OCI-LY1 (cell line): ENCODE data around the gene GHRH.

Experiments
- H2AFZ ChIP-seq: fragments of 200-600 bp; sonication (generic), shearing (Covaris generic); 2 replicates; pipeline ENCODE4 v1.6.0; 2014; ENCODE audit warnings: antibody characterized with exemption, mild to moderate bottlenecking, low read length
- H3F3A ChIP-seq: fragments of 200-600 bp; sonication (generic), shearing (Covaris generic); 2 replicates; pipeline ENCODE4 v1.6.0; 2014; ENCODE audit warnings: mild to moderate bottlenecking, antibody characterized with exemption, low read length, moderate library complexity; ENCODE audit not compliant: insufficient read depth
- H3K27ac ChIP-seq: fragments of 200-600 bp; sonication (generic); 2 replicates; pipeline ENCODE4 v1.5.1; 2014; ENCODE audit warnings: low read length, mixed run types, mild to moderate bottlenecking, low read depth; ENCODE audit not compliant: poor library complexity, severe bottlenecking
- H3K27me3 ChIP-seq: fragments of 200-600 bp; sonication (generic); 2 replicates; pipeline ENCODE4 v1.6.0; 2014; ENCODE audit warnings: antibody characterized with exemption, mild to moderate bottlenecking, low read length, moderate library complexity; ENCODE audit not compliant: insufficient read depth
- H3K36me3 ChIP-seq: fragments of 200-600 bp; sonication (generic); 2 replicates; pipeline ENCODE4 v1.6.1; 2014; ENCODE audit warnings: mild to moderate bottlenecking, antibody characterized with exemption, low read length, moderate library complexity, mixed read lengths; ENCODE audit not compliant: insufficient read depth
- H3K4me1 ChIP-seq: fragments of 200-600 bp; sonication (generic); 2 replicates; pipeline ENCODE4 v1.5.1; 2014; ENCODE audit warnings: mild to moderate bottlenecking, low read length, moderate library complexity; ENCODE audit not compliant: insufficient read depth, severe bottlenecking
- H3K4me2 ChIP-seq: fragments of 200-600 bp; sonication (generic), shearing (Covaris generic); 2 replicates; pipeline ENCODE4 v1.6.1; 2014; ENCODE audit warnings: low read length
- H3K4me3 ChIP-seq: fragments of 200-600 bp; sonication (generic); 2 replicates; pipeline ENCODE4 v1.5.1; 2014; ENCODE audit warnings: low read length, low read depth, mild to moderate bottlenecking, mixed read lengths; ENCODE audit not compliant: poor library complexity, severe bottlenecking
- H3K79me2 ChIP-seq: fragments of 200-600 bp; shearing (Covaris generic); 2 replicates; pipeline ENCODE4 v1.6.1; 2016; ENCODE audit warnings: mixed run types, low read length, mixed read lengths; ENCODE audit not compliant: insufficient read depth
- H3K9ac ChIP-seq: fragments of 200-600 bp; sonication (generic), shearing (Covaris generic); 2 replicates; pipeline ENCODE4 v1.6.1; 2014; ENCODE audit warnings: mild to moderate bottlenecking, low read length, mixed read lengths
- H3K9me2 ChIP-seq: fragments of 200-600 bp; sonication (generic), shearing (Covaris generic); 2 replicates; pipeline ENCODE4 v1.6.1; 2014; ENCODE audit warnings: low read depth, mild to moderate bottlenecking, low read length, mixed read lengths
- H3K9me3 ChIP-seq: fragments of 200-600 bp; shearing (Covaris generic); 2 replicates; pipeline ENCODE4 v1.6.1; 2014; ENCODE audit warnings: low read length, mixed read lengths
- H4K20me1 ChIP-seq: fragments of 200-600 bp; sonication (generic), shearing (Covaris generic); 2 replicates; pipeline ENCODE4 v1.6.0; 2016; ENCODE audit warnings: mild to moderate bottlenecking, low read length; ENCODE audit not compliant: insufficient read depth
- EZH2 ChIP-seq: fragments of 200-600 bp; sonication (generic), shearing (Covaris generic); IDR thresholded peaks from 2 replicates; pipeline ENCODE4 v1.8.0; 2017; ENCODE audit warnings: borderline replicate concordance, mixed run types, mild to moderate bottlenecking, antibody characterized with exemption, low read length, moderate library complexity, mixed read lengths
- TF ChIP-seq, protein P1 (sequence below): fragments of 200-600 bp; sonication (generic), shearing (Covaris generic); IDR thresholded peaks from 2 replicates; pipeline ENCODE4 v1.5.1; 2017; ENCODE audit warnings: mild to moderate bottlenecking, antibody characterized with exemption, low read length, moderate library complexity, mixed read lengths

Gene GHRH

DNA sequence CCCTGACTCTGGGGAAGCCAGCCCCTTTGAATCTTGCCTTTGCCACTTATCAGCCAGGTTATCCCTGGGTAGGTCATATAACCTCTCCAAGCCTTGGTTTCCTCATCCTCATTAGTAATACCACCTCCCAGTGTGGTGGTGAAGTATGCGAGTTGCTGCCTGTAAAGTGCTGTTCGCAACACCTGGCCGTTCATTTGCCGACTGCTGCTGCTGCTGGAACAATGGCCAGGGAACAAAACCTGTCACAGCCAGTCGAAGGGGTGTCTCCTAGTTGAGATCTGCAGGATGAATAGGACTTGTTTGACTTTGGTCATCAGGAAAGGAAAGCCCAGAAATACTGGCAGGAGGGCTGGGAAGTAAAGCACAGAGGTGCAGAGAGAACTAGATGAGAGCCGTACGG is 34.0 kb upstream of the GHRH start:
- Histone ChIP-seq H3K4me1 (peaks cover 14% of the 10 kb centered on the region), H3K79me2 (peaks cover 37% of the 10 kb centered on the region), H3K4me3 (no peak overlapping the region), H3K9me2 (no peaks in the 10 kb centered on the region), H3K27me3 (no peaks in the 10 kb centered on the region), H3K4me2 (no peak overlapping the region), H3K9me3 (no peaks in the 10 kb centered on the region), H3K27ac (no peak overlapping the region), H4K20me1 (no peaks in the 10 kb centered on the region), H3K9ac (no peak overlapping the region), H3F3A (no peaks in the 10 kb centered on the region), H3K36me3 (peaks cover 38% of the 10 kb centered on the region), H2AFZ (no peak overlapping the region)
- TF ChIP-seq, protein P1, sequence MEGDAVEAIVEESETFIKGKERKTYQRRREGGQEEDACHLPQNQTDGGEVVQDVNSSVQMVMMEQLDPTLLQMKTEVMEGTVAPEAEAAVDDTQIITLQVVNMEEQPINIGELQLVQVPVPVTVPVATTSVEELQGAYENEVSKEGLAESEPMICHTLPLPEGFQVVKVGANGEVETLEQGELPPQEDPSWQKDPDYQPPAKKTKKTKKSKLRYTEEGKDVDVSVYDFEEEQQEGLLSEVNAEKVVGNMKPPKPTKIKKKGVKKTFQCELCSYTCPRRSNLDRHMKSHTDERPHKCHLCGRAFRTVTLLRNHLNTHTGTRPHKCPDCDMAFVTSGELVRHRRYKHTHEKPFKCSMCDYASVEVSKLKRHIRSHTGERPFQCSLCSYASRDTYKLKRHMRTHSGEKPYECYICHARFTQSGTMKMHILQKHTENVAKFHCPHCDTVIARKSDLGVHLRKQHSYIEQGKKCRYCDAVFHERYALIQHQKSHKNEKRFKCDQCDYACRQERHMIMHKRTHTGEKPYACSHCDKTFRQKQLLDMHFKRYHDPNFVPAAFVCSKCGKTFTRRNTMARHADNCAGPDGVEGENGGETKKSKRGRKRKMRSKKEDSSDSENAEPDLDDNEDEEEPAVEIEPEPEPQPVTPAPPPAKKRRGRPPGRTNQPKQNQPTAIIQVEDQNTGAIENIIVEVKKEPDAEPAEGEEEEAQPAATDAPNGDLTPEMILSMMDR = no peak
- TF ChIP-seq EZH2 = no peak

DNA sequence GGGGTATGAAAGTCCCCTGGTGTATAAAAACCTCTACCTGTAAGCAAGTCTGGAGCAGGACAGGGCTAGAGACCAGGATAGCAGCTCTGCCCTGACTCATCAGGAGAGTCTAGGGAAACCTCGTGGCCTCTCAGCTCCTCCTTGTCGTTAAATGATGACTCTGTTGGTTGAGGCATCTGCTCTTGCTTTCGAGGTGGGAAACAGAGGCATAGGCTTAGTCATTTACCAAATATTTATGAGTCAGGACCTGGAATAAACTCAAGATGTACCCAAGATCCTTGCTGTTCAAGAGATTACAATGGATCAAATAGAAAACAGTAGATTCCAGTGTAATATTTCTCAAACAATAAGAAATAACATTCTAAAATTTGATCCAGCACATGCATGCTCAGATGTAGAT is 33.4 kb upstream of the GHRH start:
- Histone ChIP-seq H3K9ac (no peak overlapping the region), H3K27ac (no peak overlapping the region), H3K4me1 (peaks cover 20% of the 10 kb centered on the region), H3K4me2 (no peak overlapping the region), H2AFZ (no peak overlapping the region), H3K79me2 (peaks cover 43% of the 10 kb centered on the region), H3K4me3 (no peak overlapping the region), H4K20me1 (no peaks in the 10 kb centered on the region), H3K9me2 (no peaks in the 10 kb centered on the region), H3K9me3 (no peaks in the 10 kb centered on the region), H3K36me3 (peaks cover 38% of the 10 kb centered on the region), H3F3A (no peaks in the 10 kb centered on the region), H3K27me3 (no peaks in the 10 kb centered on the region)
- TF ChIP-seq, protein P1 = no peak
- no peak for TF ChIP-seq EZH2

DNA sequence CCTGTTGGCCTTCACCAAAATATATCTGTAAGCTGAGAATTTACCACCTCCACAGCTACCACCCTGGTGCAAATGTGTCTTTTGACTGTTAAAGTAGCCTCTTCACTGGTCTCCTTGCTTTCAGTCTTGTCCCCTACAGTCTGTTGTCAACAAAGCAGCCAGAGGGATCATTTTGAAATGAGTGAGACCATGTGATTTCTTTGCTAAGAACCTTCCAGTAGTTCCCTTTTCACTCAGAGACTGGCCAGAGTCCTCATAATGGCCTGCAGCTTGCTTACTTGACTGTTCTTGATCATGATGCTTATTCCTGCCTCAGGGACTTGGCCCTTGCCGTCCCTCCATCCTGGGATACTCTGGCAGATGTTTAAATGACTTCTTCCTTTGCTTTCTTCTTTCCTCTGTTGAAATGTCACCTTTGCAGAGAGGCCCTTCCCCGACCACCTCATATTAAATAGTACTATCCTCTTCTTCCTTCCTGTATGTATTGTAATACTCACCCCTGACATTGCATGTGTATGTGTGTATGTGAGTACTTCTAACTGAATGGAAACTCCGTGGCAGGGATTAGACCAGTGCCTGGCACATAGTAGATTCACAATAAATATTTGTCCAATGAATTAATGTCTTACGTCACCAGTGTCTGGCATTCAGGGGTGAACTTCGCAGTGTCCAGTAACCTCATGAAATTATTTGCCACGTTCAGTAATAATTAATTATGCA is 32.8 kb upstream of the GHRH start:
- peaks cover 38% of the 10 kb centered on the region for H3K36me3 ChIP-seq
- H3K27ac ChIP-seq = peak overlapping the region; percentile 10
- no peaks in the 10 kb centered on the region for H3K27me3 ChIP-seq
- H3K4me1 ChIP-seq = peaks cover 20% of the 10 kb centered on the region
- H3K79me2 ChIP-seq = peaks cover 46% of the 10 kb centered on the region
- no peak overlapping the region for H3K4me3 ChIP-seq
- TF ChIP-seq EZH2 = no peak
- TF ChIP-seq, protein P1 = no peak
- H3K9ac ChIP-seq = no peak overlapping the region
- no peaks in the 10 kb centered on the region for H3K9me3 ChIP-seq
- no peaks in the 10 kb centered on the region for H4K20me1 ChIP-seq
- no peak overlapping the region for H3K4me2 ChIP-seq
- H2AFZ ChIP-seq = no peak overlapping the region
- no peaks in the 10 kb centered on the region for H3F3A ChIP-seq
- no peaks in the 10 kb centered on the region for H3K9me2 ChIP-seq
